Measurements from ENCODE around the gene NCK2. TPM values are rescaled to one million over a fixed set of nuclear protein-coding genes. Genes with fewer than 3 reads are reported as not detected.

The NCK2 gene
- total RNA-seq, 1 experiment from 2014 or later = 45.4 TPM

DNA sequence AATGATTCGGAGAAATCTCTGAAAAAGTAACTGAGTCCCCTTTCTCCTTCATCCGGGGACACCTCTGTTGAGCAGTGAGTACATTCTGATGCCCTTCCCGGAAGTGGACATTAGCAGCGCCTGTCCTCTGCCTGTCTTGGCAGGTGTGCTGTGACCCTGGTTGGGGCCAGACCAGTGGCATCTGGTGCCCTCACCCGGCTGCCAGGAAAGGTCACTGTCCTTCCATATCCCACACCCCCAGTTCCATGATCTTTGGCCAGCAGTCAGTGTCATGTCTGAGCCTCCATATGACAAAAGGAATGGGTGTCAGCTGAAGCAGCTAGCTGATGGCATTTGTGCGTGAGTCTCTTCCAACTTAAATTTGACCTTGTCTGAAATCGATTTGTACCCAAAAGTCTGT is 128.1 kb downstream of the NCK2 start:
- intact Hi-C loops (cut with micrococcal nuclease) = no loop called here
- ATAC-seq = no peak
- Histone ChIP-seq H3K4me1 (ENCODE audit: insufficient read depth, low read length) (peaks cover 13% of the 10 kb centered on the region; the same call in 1 of the 2 replicates), H3K4me3 (ENCODE audit: low read length) (no peak overlapping the region), H3K9me3 (ENCODE audit: low read length) (no peaks in the 10 kb centered on the region), H3F3A (ENCODE audit: low read length, unreplicated experiment) (no peaks in the 10 kb centered on the region), H4K20me1 (ENCODE audit: low read length) (no peaks in the 10 kb centered on the region), H3K4me2 (ENCODE audit: low read length) (no peak overlapping the region), H3K9me2 (replicated peaks; ENCODE audit: low read length) (no peaks in the 10 kb centered on the region), H3K9ac (ENCODE audit: low read length) (no peak overlapping the region), H3K27me3 (ENCODE audit: low read length) (no peaks in the 10 kb centered on the region), H2AFZ (ENCODE audit: low read length) (no peak overlapping the region), H3K79me2 (ENCODE audit: low read length) (no peaks in the 10 kb centered on the region), H3K36me3 (ENCODE audit: low read depth, low read length) (no peaks in the 10 kb centered on the region), H3K27ac (ENCODE audit: low read length) (no peak overlapping the region)
- ChIA-PET CTCF (no interaction called here), POLR2A (ENCODE audit: unreplicated experiment) (no interaction called here)
- TF ChIP-seq EZH2 (IDR thresholded peaks at IDR 0.05; ENCODE audit: low read length, unreplicated experiment) (no peak), EZH2phosphoT487 (IDR thresholded peaks at IDR 0.05; ENCODE audit: borderline replicate concordance, low read length) (no peak)
- TF ChIP-seq, protein P1, sequence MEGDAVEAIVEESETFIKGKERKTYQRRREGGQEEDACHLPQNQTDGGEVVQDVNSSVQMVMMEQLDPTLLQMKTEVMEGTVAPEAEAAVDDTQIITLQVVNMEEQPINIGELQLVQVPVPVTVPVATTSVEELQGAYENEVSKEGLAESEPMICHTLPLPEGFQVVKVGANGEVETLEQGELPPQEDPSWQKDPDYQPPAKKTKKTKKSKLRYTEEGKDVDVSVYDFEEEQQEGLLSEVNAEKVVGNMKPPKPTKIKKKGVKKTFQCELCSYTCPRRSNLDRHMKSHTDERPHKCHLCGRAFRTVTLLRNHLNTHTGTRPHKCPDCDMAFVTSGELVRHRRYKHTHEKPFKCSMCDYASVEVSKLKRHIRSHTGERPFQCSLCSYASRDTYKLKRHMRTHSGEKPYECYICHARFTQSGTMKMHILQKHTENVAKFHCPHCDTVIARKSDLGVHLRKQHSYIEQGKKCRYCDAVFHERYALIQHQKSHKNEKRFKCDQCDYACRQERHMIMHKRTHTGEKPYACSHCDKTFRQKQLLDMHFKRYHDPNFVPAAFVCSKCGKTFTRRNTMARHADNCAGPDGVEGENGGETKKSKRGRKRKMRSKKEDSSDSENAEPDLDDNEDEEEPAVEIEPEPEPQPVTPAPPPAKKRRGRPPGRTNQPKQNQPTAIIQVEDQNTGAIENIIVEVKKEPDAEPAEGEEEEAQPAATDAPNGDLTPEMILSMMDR (conservative IDR thresholded peaks at IDR 0.05; ENCODE audit: low read depth, low read length) = no peak
- DNase-seq = no peak
- no TSS peak for BruUV-seq (replicated peaks)

DNA sequence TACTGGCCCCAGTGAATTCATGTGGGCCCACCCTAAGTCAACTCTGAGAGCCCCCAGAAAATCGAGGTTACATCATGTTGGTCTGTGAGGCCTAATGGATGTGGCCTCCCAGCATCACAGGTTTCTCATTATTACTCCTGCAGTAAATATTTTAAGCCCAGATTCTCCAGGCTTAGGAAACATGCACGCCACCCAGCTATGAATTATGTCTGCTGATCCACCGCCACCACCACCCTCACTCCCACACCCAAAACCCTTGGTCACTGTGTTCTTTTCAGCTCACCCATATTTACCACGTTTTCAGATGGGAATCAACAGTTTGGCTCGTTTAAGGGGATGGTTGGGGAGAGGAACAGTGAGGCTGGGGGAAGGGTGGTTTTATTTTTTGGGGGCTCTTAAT is 128.6 kb downstream of the NCK2 start:
- no TSS peak for BruUV-seq (replicated peaks)
- no peak overlapping the region for H3K27ac ChIP-seq (ENCODE audit: low read length)
- CTCF ChIA-PET = no interaction called here
- H3K36me3 ChIP-seq (ENCODE audit: low read depth, low read length) = no peaks in the 10 kb centered on the region
- POLR2A ChIA-PET (ENCODE audit: unreplicated experiment) = no interaction called here
- peak overlapping the region; percentile 39; the same call in 1 of the 2 replicates for H3K4me2 ChIP-seq (ENCODE audit: low read length)
- ATAC-seq (no peak), DNase-seq (no peak)
- H2AFZ ChIP-seq (ENCODE audit: low read length) = no peak overlapping the region
- H3K4me3 ChIP-seq (ENCODE audit: low read length) = no peak overlapping the region
- H4K20me1 ChIP-seq (ENCODE audit: low read length) = no peaks in the 10 kb centered on the region
- no peaks in the 10 kb centered on the region for H3F3A ChIP-seq (ENCODE audit: low read length, unreplicated experiment)
- no peaks in the 10 kb centered on the region for H3K79me2 ChIP-seq (ENCODE audit: low read length)
- no peaks in the 10 kb centered on the region for H3K27me3 ChIP-seq (ENCODE audit: low read length)
- intact Hi-C loops (cut with micrococcal nuclease) = no loop called here
- no peaks in the 10 kb centered on the region for H3K9me2 ChIP-seq (replicated peaks; ENCODE audit: low read length)
- H3K4me1 ChIP-seq (ENCODE audit: insufficient read depth, low read length) = peaks cover 13% of the 10 kb centered on the region; the same call in 1 of the 2 replicates
- H3K9me3 ChIP-seq (ENCODE audit: low read length) = no peaks in the 10 kb centered on the region
- TF ChIP-seq EZH2phosphoT487 (IDR thresholded peaks at IDR 0.05; ENCODE audit: borderline replicate concordance, low read length) (no peak), EZH2 (IDR thresholded peaks at IDR 0.05; ENCODE audit: low read length, unreplicated experiment) (no peak)
- TF ChIP-seq, protein P1 (conservative IDR thresholded peaks at IDR 0.05; ENCODE audit: low read depth, low read length) = no peak
- H3K9ac ChIP-seq (ENCODE audit: low read length) = no peak overlapping the region

DNA sequence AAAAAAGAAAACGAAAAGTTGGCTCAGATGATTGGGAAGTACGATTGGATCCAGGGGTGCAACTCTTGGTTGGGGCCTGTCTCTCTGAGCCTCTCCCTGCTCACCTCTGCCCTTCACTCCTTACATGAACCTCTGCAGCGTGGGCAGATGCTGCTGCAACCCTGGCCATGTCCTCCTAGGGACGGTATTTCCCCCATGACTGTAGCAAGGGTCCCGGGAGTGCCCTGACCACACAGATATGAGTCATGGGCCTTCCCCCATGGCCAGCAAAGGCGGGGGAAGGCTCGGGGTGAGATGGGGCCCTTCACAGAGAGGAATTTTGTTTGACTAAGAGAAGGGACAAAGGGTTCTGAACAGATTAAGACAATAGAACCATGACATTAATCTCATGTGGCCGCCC is 129.0 kb downstream of the NCK2 start:
- no TSS peak for BruUV-seq (replicated peaks)
- Histone ChIP-seq H3K4me2 (ENCODE audit: low read length) (peak overlapping the region; percentile 39), H3K27me3 (ENCODE audit: low read length) (no peaks in the 10 kb centered on the region), H3K79me2 (ENCODE audit: low read length) (no peaks in the 10 kb centered on the region), H3K9me3 (ENCODE audit: low read length) (no peaks in the 10 kb centered on the region), H3K27ac (ENCODE audit: low read length) (no peak overlapping the region), H3F3A (ENCODE audit: low read length, unreplicated experiment) (no peaks in the 10 kb centered on the region), H3K4me1 (ENCODE audit: insufficient read depth, low read length) (peaks cover 13% of the 10 kb centered on the region; the same call in 1 of the 2 replicates), H3K9me2 (replicated peaks; ENCODE audit: low read length) (no peaks in the 10 kb centered on the region), H3K36me3 (ENCODE audit: low read depth, low read length) (no peaks in the 10 kb centered on the region), H2AFZ (ENCODE audit: low read length) (no peak overlapping the region), H3K9ac (ENCODE audit: low read length) (no peak overlapping the region), H4K20me1 (ENCODE audit: low read length) (no peaks in the 10 kb centered on the region), H3K4me3 (ENCODE audit: low read length) (no peak overlapping the region)
- intact Hi-C loops (cut with micrococcal nuclease) = no loop called here
- TF ChIP-seq, protein P1 (conservative IDR thresholded peaks at IDR 0.05; ENCODE audit: low read depth, low read length) = no peak
- TF ChIP-seq EZH2phosphoT487 (IDR thresholded peaks at IDR 0.05; ENCODE audit: borderline replicate concordance, low read length) (no peak), EZH2 (IDR thresholded peaks at IDR 0.05; ENCODE audit: low read length, unreplicated experiment) (no peak)
- DNase-seq (peak; percentile 68), ATAC-seq (peak; percentile 81)
- ChIA-PET POLR2A (ENCODE audit: unreplicated experiment) (no interaction called here), CTCF (no interaction called here)
